Lower leg skin (tissue), 3 donors: ENCODE results near the gene BABAM1.

ENCODE experiments used
- POLR2A ChIP-seq, 2 donors: fragments of 450-650 bp; IDR thresholded peaks; one replicate each; pipeline ENCODE4 v1.6.1; 2016 to 2017; ENCODE audit warnings: antibody characterized with exemption in 2 of 2, mild to moderate bottlenecking in 1 of 2, moderate library complexity in 1 of 2
- TF ChIP-seq, protein P1 (sequence below), 3 donors: fragments of 450-650 bp; IDR thresholded peaks; one replicate each; pipeline ENCODE4 v1.5.1; 2016; ENCODE audit warnings: antibody characterized with exemption in 3 of 3, mild to moderate bottlenecking in 3 of 3, moderate library complexity in 2 of 3

DNA sequence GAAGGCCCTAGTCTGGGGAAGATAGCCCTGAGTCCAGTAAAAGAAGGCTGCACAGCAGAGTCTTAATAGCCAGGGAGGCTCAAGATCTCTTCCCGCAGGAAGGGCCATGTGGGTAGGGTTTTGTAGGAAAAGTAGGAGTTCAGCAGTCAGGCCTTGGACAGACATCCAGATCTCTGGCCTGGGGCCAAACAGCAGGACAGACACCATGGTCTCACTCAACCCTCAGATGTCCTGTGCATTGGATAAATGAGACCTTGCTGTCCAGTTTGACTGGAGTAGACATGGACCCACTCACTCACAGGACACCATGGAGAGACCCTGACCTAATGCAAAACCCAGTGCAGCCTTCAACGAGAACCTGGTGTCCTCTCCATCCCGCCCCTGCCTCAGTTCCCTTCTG, 37.4 kb upstream of the BABAM1 start:
- TF ChIP-seq, protein P1, sequence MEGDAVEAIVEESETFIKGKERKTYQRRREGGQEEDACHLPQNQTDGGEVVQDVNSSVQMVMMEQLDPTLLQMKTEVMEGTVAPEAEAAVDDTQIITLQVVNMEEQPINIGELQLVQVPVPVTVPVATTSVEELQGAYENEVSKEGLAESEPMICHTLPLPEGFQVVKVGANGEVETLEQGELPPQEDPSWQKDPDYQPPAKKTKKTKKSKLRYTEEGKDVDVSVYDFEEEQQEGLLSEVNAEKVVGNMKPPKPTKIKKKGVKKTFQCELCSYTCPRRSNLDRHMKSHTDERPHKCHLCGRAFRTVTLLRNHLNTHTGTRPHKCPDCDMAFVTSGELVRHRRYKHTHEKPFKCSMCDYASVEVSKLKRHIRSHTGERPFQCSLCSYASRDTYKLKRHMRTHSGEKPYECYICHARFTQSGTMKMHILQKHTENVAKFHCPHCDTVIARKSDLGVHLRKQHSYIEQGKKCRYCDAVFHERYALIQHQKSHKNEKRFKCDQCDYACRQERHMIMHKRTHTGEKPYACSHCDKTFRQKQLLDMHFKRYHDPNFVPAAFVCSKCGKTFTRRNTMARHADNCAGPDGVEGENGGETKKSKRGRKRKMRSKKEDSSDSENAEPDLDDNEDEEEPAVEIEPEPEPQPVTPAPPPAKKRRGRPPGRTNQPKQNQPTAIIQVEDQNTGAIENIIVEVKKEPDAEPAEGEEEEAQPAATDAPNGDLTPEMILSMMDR (IDR thresholded peaks at IDR 0.05): no peak
- TF ChIP-seq POLR2A (IDR thresholded peaks at IDR 0.05): no peak
